A673 (cell line): ENCODE measurements around the gene ANKMY2.

ENCODE experiments used
- EZH2 ChIP-seq: fragments of 200-600 bp; sonication (generic); IDR thresholded peaks from 2 replicates; pipeline ENCODE4 v1.6.1; 2017; ENCODE audit warnings: borderline replicate concordance, low read depth, mild to moderate bottlenecking, mixed read lengths, antibody characterized with exemption, low read length; ENCODE audit not compliant: poor library complexity, severe bottlenecking
- TF ChIP-seq, protein P1 (sequence below): fragments of 300-800, 200-600 bp; sonication (generic); conservative IDR thresholded peaks from 2 replicates; pipeline ENCODE4 v1.5.1; 2017; ENCODE audit warnings: low read depth, mild to moderate bottlenecking, antibody characterized with exemption, low read length, moderate library complexity, mixed read lengths

DNA sequence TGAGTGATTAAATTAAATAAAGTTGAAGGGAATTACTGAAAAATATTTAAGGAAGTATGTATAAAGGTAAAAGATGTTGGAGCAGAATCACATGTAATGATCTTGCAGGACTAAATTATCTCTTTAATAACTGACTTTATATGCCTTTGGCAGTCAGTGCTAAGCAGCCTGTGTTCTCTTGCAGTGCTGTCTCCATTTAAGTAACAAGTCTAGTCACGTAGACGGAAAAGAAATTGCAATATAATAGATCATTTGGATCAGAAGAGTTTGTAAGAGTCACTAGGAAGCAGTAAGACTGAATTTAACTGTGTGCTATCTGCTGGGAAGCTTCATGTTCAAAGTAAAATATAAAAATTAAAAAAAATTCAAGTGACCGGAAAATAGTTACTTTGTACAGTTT, 21.8 kb upstream of the ANKMY2 start:
- TF ChIP-seq, protein P1, sequence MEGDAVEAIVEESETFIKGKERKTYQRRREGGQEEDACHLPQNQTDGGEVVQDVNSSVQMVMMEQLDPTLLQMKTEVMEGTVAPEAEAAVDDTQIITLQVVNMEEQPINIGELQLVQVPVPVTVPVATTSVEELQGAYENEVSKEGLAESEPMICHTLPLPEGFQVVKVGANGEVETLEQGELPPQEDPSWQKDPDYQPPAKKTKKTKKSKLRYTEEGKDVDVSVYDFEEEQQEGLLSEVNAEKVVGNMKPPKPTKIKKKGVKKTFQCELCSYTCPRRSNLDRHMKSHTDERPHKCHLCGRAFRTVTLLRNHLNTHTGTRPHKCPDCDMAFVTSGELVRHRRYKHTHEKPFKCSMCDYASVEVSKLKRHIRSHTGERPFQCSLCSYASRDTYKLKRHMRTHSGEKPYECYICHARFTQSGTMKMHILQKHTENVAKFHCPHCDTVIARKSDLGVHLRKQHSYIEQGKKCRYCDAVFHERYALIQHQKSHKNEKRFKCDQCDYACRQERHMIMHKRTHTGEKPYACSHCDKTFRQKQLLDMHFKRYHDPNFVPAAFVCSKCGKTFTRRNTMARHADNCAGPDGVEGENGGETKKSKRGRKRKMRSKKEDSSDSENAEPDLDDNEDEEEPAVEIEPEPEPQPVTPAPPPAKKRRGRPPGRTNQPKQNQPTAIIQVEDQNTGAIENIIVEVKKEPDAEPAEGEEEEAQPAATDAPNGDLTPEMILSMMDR: no peak
- no peak for TF ChIP-seq EZH2
